Left ventricle myocardium inferior (tissue), 1 donor: ENCODE measurements around the gene SEC61A1. TPM values are rescaled to one million over a fixed set of nuclear protein-coding genes. Genes with fewer than 3 reads are reported as not detected.

ENCODE experiments used
- DNase-seq: peaks from one replicate; pipeline ENCODE4 v3.0.0-alpha.2; 2020
- H3K27ac ChIP-seq: fragments of 200-600 bp; replicated peaks from 2 replicates; pipeline ENCODE4 v1.8.0; 2021
- H3K27me3 ChIP-seq: fragments of 200-600 bp; 2 replicates; pipeline ENCODE4 v1.8.0; 2021; ENCODE audit warnings: low read depth
- H3K36me3 ChIP-seq: fragments of 200-600 bp; 2 replicates; pipeline ENCODE4 v1.8.0; 2021
- H3K4me1 ChIP-seq: fragments of 200-600 bp; 2 replicates; pipeline ENCODE4 v1.8.0; 2021
- H3K4me3 ChIP-seq: fragments of 200-600 bp; 2 replicates; pipeline ENCODE4 v1.8.0; 2021; ENCODE audit warnings: mild to moderate bottlenecking, moderate library complexity
- H3K9me3 ChIP-seq: fragments of 200-600 bp; replicated peaks from 2 replicates; pipeline ENCODE4 v1.8.0; 2021
- intact Hi-C: fragments of 100-400 bp; cut with micrococcal nuclease; formaldehyde crosslinking; loops from one replicate; pipeline ENCODE4 v1.11.0; 2022
- total RNA-seq: library from RNA; stranded (reverse); fragmentation: NEBNext Ultra II Directional; extraction: Animal tissue kit (Norgen Biotek cat#: 25700); gene quantifications from one replicate; pipeline ENCODE4 v1.2.1, GENCODE V29; 2021
- TF ChIP-seq, protein P1 (sequence below): fragments of 200-600 bp; IDR thresholded peaks from 2 replicates; pipeline ENCODE4 v1.8.0; 2021; ENCODE audit warnings: antibody characterized with exemption, mild to moderate bottlenecking, borderline replicate concordance
- donor health status: DM: no; HTN: yes; CAD: no; lungs with severe emphysema.

Gene SEC61A1
- total RNA-seq, 1 donor from 2014 or later, result 65.8 TPM

DNA sequence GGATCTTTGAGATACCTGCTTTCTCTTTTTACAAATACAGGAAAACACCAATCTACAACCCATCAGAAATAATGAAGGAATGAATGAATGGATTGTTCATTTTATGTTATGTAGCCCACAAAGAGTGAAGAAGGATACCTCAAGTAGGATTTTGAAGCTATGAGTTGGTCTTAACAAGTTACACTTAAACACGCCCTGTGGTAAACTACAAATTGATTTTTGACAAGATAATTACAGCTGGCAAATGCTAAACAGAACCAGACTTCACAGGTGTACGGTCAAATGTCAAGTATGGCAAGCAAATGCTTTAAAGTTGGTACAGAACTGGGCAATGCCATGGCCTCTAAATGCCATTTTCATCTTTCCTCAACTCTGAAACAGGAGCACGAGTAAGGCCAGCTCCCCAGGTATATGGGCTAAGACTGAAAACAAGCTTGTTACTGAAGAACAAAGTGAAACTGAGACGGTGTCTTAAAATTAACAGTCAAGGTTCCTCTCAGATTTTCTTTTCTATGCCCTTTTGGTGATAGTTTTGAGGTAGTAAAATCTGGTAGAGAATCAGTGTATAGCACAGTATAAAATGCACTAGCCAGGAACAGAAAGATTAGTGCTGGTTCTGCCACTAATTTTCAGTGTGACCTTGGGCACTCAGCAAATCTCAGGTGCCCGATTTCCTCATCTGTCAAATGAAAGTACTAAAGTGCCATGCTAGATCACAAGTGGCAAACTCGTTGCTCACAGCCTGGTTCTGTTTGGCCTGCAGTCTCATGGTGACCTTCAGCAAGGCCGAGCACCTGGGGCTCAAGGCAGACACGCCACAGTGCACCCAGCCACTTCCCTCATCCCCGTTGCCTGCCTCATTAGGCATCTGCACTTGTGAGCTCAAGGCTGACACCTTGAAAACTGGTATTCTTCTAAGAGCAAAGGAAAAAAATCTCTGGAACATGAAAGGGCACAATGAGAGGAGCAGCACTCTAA is 61.9 kb downstream of the SEC61A1 start:
- no peak for DNase-seq
- TF ChIP-seq, protein P1, sequence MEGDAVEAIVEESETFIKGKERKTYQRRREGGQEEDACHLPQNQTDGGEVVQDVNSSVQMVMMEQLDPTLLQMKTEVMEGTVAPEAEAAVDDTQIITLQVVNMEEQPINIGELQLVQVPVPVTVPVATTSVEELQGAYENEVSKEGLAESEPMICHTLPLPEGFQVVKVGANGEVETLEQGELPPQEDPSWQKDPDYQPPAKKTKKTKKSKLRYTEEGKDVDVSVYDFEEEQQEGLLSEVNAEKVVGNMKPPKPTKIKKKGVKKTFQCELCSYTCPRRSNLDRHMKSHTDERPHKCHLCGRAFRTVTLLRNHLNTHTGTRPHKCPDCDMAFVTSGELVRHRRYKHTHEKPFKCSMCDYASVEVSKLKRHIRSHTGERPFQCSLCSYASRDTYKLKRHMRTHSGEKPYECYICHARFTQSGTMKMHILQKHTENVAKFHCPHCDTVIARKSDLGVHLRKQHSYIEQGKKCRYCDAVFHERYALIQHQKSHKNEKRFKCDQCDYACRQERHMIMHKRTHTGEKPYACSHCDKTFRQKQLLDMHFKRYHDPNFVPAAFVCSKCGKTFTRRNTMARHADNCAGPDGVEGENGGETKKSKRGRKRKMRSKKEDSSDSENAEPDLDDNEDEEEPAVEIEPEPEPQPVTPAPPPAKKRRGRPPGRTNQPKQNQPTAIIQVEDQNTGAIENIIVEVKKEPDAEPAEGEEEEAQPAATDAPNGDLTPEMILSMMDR, result no peak
- H3K27ac ChIP-seq, result peak overlapping the region; percentile 66

More for the DNA sequence above, 61.9 kb downstream of the SEC61A1 start:
- H3K9me3 ChIP-seq, result no peaks in the 10 kb centered on the region
- no peaks in the 10 kb centered on the region for H3K27me3 ChIP-seq
- H3K4me1 ChIP-seq, result peaks cover 9% of the 10 kb centered on the region
- H3K36me3 ChIP-seq, result peaks cover 50% of the 10 kb centered on the region
- no peak overlapping the region for H3K4me3 ChIP-seq
- intact Hi-C loops, result no loop called here

Other genes with a start within 250 kb of the SEC61A1 start
- 67.0 TPM for gene MGLL, start 229.9 kb upstream of the SEC61A1 start, total RNA-seq
- 41.8 TPM for gene KBTBD12, start 137.2 kb upstream of the SEC61A1 start, total RNA-seq
- gene RUVBL1, start 71.4 kb downstream of the SEC61A1 start, total RNA-seq, result 25.3 TPM
- 23.7 TPM for gene EEFSEC, start 101.0 kb downstream of the SEC61A1 start, total RNA-seq